Measurements from ENCODE around the gene SLC2A5. TPM values are rescaled to one million over a fixed set of nuclear protein-coding genes. Genes with fewer than 3 reads are reported as not detected.

SLC2A5 gene
- polyA plus RNA-seq, 3 donors = 0.75 to 1.3 (median 0.81) TPM

- Mint-ChIP-seq H3K9me3 (peaks cover 0 to 2% (median 0%) of the 10 kb centered on the region in 7 donors), H3K4me3 (no peak overlapping the region), H3K27ac (no peak overlapping the region), H3K27me3 (ENCODE audit: low read depth in 3 of 3) (peaks cover 4 to 18% (median 8%) of the 10 kb centered on the region in 3 donors), H3K4me1 (peaks cover 5% of the 10 kb centered on the region), H3K36me3 (no peaks in the 10 kb centered on the region)
- no peaks in the 10 kb centered on the region for H3K4me1 ChIP-seq (ENCODE audit: control insufficient read depth in 1 of 2, insufficient read depth in 2 of 2, low read length in 2 of 2)
- H4K20me1 ChIP-seq (ENCODE audit: insufficient read depth, low read length) = no peaks in the 10 kb centered on the region
- no peaks in the 10 kb centered on the region for H3K9me3 ChIP-seq (replicated peaks in 1 of 2; ENCODE audit: control insufficient read depth in 1 of 2, insufficient read depth in 1 of 2, low read length in 2 of 2)
- no peak overlapping the region for H3K4me2 ChIP-seq (replicated peaks; ENCODE audit: extremely low read depth, low read length, poor library complexity, severe bottlenecking)
- H3K4me3 ChIP-seq (replicated peaks in 1 of 3; ENCODE audit: low read depth in 2 of 3, low read length in 3 of 3) = no peak overlapping the region
- intact Hi-C loops (cut with micrococcal nuclease) = loop anchor here in 1 of 2 donors (5.0 kb wide), 1 partner anchor 84 kb away; no protein-coding TSS in a partner anchor
- H3K27me3 ChIP-seq (ENCODE audit: control insufficient read depth in 2 of 2, insufficient read depth in 2 of 2, low read length in 2 of 2) = peaks cover 0 to 2% of the 10 kb centered on the region in 2 donors
- no peak overlapping the region for H3K9ac ChIP-seq (ENCODE audit: insufficient read depth, low read length, poor library complexity, severe bottlenecking)
- H3K27ac ChIP-seq (ENCODE audit: low read depth in 1 of 2, low read length in 2 of 2) = no peak overlapping the region
- DNase-seq = no peak
- H3K79me2 ChIP-seq (ENCODE audit: insufficient read depth, low read length) = no peaks in the 10 kb centered on the region
- H3K36me3 ChIP-seq (replicated peaks in 1 of 2; ENCODE audit: control insufficient read depth in 1 of 2, insufficient read depth in 2 of 2, low read length in 2 of 2) = no peaks in the 10 kb centered on the region
- WGBS (ENCODE audit: insufficient coverage) = 96% methylated on average over 5 of the region's 13 CpGs
- no peak overlapping the region for H2AFZ ChIP-seq (ENCODE audit: insufficient read depth, low read depth, low read length, poor library complexity, severe bottlenecking)
- no peak for TF ChIP-seq CTCF (IDR thresholded peaks at IDR 0.05)
Measured at GRCh38 chr1:9018333-9018732, 51.1 kb downstream of the SLC2A5 start.

GRCh38 chr1:9016455-9016854 is 53.0 kb downstream of the SLC2A5 start:
- Mint-ChIP-seq H3K27ac (peak overlapping the region in 2 of 7 donors; percentile 18 to 21), H3K4me3 (no peak overlapping the region), H3K4me1 (peaks cover 16% of the 10 kb centered on the region), H3K9me3 (peaks cover 0 to 2% (median 0%) of the 10 kb centered on the region in 7 donors), H3K27me3 (ENCODE audit: low read depth in 3 of 3) (peaks cover 4 to 22% (median 6%) of the 10 kb centered on the region in 3 donors), H3K36me3 (no peaks in the 10 kb centered on the region)
- intact Hi-C loops (cut with micrococcal nuclease) = loop anchor here in 1 of 2 donors (5.0 kb wide), 1 partner anchor 86 kb away; no protein-coding TSS in a partner anchor
- Histone ChIP-seq H3K4me1 (ENCODE audit: control insufficient read depth in 1 of 2, insufficient read depth in 2 of 2, low read length in 2 of 2) (peaks cover 9 to 10% of the 10 kb centered on the region in 2 donors), H2AFZ (ENCODE audit: insufficient read depth, low read depth, low read length, poor library complexity, severe bottlenecking) (no peak overlapping the region), H3K4me2 (replicated peaks; ENCODE audit: extremely low read depth, low read length, poor library complexity, severe bottlenecking) (no peak overlapping the region), H3K27ac (ENCODE audit: low read depth in 1 of 2, low read length in 2 of 2) (no peak overlapping the region), H3K9ac (ENCODE audit: insufficient read depth, low read length, poor library complexity, severe bottlenecking) (no peak overlapping the region), H4K20me1 (ENCODE audit: insufficient read depth, low read length) (no peaks in the 10 kb centered on the region), H3K79me2 (ENCODE audit: insufficient read depth, low read length) (no peaks in the 10 kb centered on the region), H3K9me3 (replicated peaks in 1 of 2; ENCODE audit: control insufficient read depth in 1 of 2, insufficient read depth in 1 of 2, low read length in 2 of 2) (no peaks in the 10 kb centered on the region), H3K27me3 (ENCODE audit: control insufficient read depth in 2 of 2, insufficient read depth in 2 of 2, low read length in 2 of 2) (peaks cover 0 to 2% of the 10 kb centered on the region in 2 donors), H3K36me3 (replicated peaks in 1 of 2; ENCODE audit: control insufficient read depth in 1 of 2, insufficient read depth in 2 of 2, low read length in 2 of 2) (no peaks in the 10 kb centered on the region), H3K4me3 (replicated peaks in 1 of 3; ENCODE audit: low read depth in 2 of 3, low read length in 3 of 3) (no peak overlapping the region)
- no peak for DNase-seq
- TF ChIP-seq CTCF (IDR thresholded peaks at IDR 0.05) = no peak
- WGBS (ENCODE audit: insufficient coverage) = 79% methylated on average over 5 of the region's 5 CpGs
